Ovary (tissue), 3 donors: ENCODE measurements around the gene ATF3.

ENCODE experiments used
- EP300 ChIP-seq: sonication (generic); formaldehyde crosslinking; IDR thresholded peaks from one replicate; pipeline ENCODE4 v1.6.1; 2017; ENCODE audit warnings: antibody characterized with exemption
- POLR2A ChIP-seq: fragments of 450-650 bp; IDR thresholded peaks from one replicate; pipeline ENCODE4 v1.6.1; 2017; ENCODE audit warnings: antibody characterized with exemption, mild to moderate bottlenecking, moderate library complexity
- TF ChIP-seq, protein P1 (sequence below), 3 donors: fragments of 450-650 bp in 2 of 3; fragments of 200-600 bp in 1 of 3; IDR thresholded peaks; one replicate each; pipeline versions ENCODE4 v1.5.1 to v1.8.0; 2016 to 2022; ENCODE audit warnings: antibody characterized with exemption in 3 of 3, mild to moderate bottlenecking in 1 of 3
- donor health status: DM: no; HTN: no; CAD: no.

DNA sequence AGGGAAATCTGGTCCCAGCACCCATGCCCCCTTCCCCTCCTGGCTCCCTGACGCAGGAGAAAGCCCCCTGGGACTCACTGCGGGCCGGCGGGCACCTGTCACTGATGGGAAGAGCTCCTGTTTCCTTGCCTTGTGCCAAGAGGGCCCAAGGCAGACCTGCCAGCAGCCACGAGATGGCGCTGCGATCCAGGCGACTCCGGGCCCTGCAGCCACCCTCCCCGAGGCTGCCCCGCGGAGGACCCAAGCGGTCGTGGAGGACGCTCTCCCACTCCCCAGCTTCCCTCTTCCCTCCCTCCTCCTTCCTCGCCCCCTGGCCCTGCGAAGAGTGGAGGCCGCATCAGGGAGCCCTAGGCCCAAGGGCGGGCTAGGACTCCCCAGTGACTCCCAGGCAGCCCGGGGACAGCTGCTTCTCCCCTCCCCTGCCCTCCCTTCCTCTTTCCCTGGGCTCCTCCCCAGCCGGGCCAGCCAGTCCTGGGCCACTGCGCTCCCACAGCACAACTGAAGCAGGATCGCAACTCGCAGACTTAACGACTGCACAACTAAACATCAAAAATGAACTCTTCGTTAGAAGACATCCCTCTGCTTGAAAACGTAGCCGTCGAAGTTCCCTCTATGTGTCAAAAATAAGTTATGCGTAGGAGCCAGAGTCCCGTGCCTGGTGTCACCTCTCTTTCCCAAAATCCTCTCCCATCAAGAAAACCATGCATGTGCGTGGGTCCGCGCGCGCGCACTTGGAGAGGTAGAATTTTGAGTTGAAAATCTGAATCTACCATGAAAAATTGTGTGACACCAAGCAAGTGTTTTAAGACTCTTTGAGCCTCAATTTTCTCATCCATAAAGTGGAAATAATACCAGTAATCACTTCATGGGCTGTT lies 56.9 kb downstream of the ATF3 start:
- TF ChIP-seq EP300 (no peak), POLR2A (no peak)
- TF ChIP-seq, protein P1, sequence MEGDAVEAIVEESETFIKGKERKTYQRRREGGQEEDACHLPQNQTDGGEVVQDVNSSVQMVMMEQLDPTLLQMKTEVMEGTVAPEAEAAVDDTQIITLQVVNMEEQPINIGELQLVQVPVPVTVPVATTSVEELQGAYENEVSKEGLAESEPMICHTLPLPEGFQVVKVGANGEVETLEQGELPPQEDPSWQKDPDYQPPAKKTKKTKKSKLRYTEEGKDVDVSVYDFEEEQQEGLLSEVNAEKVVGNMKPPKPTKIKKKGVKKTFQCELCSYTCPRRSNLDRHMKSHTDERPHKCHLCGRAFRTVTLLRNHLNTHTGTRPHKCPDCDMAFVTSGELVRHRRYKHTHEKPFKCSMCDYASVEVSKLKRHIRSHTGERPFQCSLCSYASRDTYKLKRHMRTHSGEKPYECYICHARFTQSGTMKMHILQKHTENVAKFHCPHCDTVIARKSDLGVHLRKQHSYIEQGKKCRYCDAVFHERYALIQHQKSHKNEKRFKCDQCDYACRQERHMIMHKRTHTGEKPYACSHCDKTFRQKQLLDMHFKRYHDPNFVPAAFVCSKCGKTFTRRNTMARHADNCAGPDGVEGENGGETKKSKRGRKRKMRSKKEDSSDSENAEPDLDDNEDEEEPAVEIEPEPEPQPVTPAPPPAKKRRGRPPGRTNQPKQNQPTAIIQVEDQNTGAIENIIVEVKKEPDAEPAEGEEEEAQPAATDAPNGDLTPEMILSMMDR (IDR thresholded peaks at IDR 0.05): peak; percentile 42 to 70 (median 61)
